BLaER1 treated with 17β-estradiol and CSF1 and Interleukin-3, amounts not matched to agents 10 nM and 100 nM (cell line): ENCODE results near the gene TRMT61A.

Experiments
- H3K27ac ChIP-seq, 11 experiments: shearing (Covaris generic); formaldehyde crosslinking; 2 replicates each; pipeline ENCODE4 v1.8.1; 2022
- H3K27me3 ChIP-seq, 11 experiments: shearing (Covaris generic); formaldehyde crosslinking; 2 replicates each; pipeline ENCODE4 v1.8.1; 2022
- H3K36me3 ChIP-seq, 11 experiments: shearing (Covaris generic); formaldehyde crosslinking; 2 replicates each; pipeline ENCODE4 v1.8.1; 2022
- H3K4me1 ChIP-seq, 10 experiments: shearing (Covaris generic); formaldehyde crosslinking; 2 replicates each; pipeline ENCODE4 v1.8.1; 2022
- H3K4me2 ChIP-seq, 11 experiments: shearing (Covaris generic); formaldehyde crosslinking; 2 replicates each; pipeline ENCODE4 v1.8.1; 2022
- H3K4me3 ChIP-seq, 10 experiments: shearing (Covaris generic); formaldehyde crosslinking; 2 replicates each; pipeline ENCODE4 v1.8.1; 2022
- H3K9ac ChIP-seq, 11 experiments: shearing (Covaris generic); formaldehyde crosslinking; 2 replicates each; pipeline ENCODE4 v1.8.1; 2022
- H3K9me3 ChIP-seq, 11 experiments: shearing (Covaris generic); formaldehyde crosslinking; replicated peaks in 1 of 11; 2 replicates each; pipeline ENCODE4 v1.8.1; 2022
- H4K20me1 ChIP-seq, 11 experiments: shearing (Covaris generic); formaldehyde crosslinking; 2 replicates each; pipeline ENCODE4 v1.8.1; 2022
- Cebpa-rat ChIP-seq, 11 experiments: shearing (Covaris generic); IDR thresholded peaks; 2 replicates each; pipeline ENCODE4 v1.8.1; 2022

The TRMT61A gene

GRCh38 chr14:103495854-103496253 is 33.1 kb upstream of the TRMT61A start:
- TF ChIP-seq Cebpa-rat (IDR thresholded peaks at IDR 0.05), result no peak
- Histone ChIP-seq H3K27me3 (no peaks in the 10 kb centered on the region), H3K36me3 (peaks cover 82 to 100% (median 89%) of the 10 kb centered on the region in 11 experiments), H4K20me1 (peaks cover 0 to 80% (median 27%) of the 10 kb centered on the region in 11 experiments; a peak in 20 of 22 replicates), H3K4me3 (no peak overlapping the region), H3K9ac (no peak overlapping the region), H3K4me1 (peaks cover 7 to 17% (median 13%) of the 10 kb centered on the region in 10 experiments), H3K27ac (no peak overlapping the region), H3K9me3 (no peaks in the 10 kb centered on the region), H3K4me2 (no peak overlapping the region)

DNA sequence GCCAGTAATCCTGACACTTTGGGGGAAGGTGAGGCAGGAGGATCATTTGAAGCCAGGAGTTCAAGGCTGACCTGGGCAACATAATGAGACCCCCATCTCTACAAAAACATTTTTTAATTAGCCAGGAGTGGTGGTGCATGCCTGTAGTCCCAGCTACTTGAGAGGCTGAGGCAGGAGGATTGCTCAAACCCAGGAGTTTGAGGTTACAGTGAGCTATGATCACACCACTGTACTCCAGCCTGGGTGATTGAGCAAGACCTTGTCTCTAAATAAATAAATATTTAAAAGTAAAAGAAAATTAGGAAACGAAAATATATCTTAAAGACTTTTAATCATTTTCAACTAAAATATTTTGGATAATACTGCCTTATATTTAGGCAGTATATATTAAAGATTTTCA is 32.2 kb upstream of the TRMT61A start:
- no peak overlapping the region for H3K4me3 ChIP-seq
- no peak overlapping the region for H3K27ac ChIP-seq
- H3K4me2 ChIP-seq, result no peak overlapping the region
- no peak overlapping the region for H3K9ac ChIP-seq
- H3K27me3 ChIP-seq, result no peaks in the 10 kb centered on the region
- TF ChIP-seq Cebpa-rat (IDR thresholded peaks at IDR 0.05), result no peak
- peaks cover 77 to 100% (median 89%) of the 10 kb centered on the region in 11 experiments for H3K36me3 ChIP-seq
- H3K9me3 ChIP-seq, result no peaks in the 10 kb centered on the region
- peaks cover 17 to 27% (median 22%) of the 10 kb centered on the region in 10 experiments for H3K4me1 ChIP-seq
- peaks cover 0 to 80% (median 28%) of the 10 kb centered on the region in 11 experiments; a peak in 21 of 22 replicates for H4K20me1 ChIP-seq

DNA sequence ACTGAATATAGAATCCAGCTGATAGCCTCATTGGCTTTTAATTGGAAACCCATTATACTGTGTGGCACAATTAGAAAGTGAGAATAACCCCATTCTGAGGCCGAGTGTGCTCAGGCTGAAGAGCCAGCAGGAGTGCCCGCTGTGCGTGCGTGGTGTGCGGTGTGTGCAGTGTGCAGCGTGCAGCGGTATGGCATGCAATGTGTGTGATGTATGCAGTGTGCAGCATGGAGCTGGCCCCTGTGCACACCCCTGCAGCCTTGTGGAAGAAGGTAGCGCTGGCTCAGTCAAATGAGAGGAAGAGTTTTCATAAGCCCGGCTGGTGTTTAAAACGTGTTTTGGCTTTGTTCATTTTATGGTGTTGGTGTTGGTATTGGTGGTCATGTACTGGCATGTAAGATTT is 29.3 kb upstream of the TRMT61A start:
- H3K4me3 ChIP-seq, result no peak overlapping the region
- H3K27ac ChIP-seq, result no peak overlapping the region
- H3K4me1 ChIP-seq, result peaks cover 24 to 48% (median 40%) of the 10 kb centered on the region in 10 experiments
- H3K27me3 ChIP-seq, result no peaks in the 10 kb centered on the region
- no peak for TF ChIP-seq Cebpa-rat (IDR thresholded peaks at IDR 0.05)
- peaks cover 0 to 93% (median 44%) of the 10 kb centered on the region in 11 experiments; a peak in 21 of 22 replicates for H4K20me1 ChIP-seq
- peaks cover 74 to 100% (median 88%) of the 10 kb centered on the region in 11 experiments for H3K36me3 ChIP-seq
- no peak overlapping the region for H3K9ac ChIP-seq
- H3K9me3 ChIP-seq, result no peaks in the 10 kb centered on the region
- peak overlapping the region in 7 of 11 experiments; percentile 5 to 96 (median 81); a peak in 3 of 22 replicates for H3K4me2 ChIP-seq

DNA sequence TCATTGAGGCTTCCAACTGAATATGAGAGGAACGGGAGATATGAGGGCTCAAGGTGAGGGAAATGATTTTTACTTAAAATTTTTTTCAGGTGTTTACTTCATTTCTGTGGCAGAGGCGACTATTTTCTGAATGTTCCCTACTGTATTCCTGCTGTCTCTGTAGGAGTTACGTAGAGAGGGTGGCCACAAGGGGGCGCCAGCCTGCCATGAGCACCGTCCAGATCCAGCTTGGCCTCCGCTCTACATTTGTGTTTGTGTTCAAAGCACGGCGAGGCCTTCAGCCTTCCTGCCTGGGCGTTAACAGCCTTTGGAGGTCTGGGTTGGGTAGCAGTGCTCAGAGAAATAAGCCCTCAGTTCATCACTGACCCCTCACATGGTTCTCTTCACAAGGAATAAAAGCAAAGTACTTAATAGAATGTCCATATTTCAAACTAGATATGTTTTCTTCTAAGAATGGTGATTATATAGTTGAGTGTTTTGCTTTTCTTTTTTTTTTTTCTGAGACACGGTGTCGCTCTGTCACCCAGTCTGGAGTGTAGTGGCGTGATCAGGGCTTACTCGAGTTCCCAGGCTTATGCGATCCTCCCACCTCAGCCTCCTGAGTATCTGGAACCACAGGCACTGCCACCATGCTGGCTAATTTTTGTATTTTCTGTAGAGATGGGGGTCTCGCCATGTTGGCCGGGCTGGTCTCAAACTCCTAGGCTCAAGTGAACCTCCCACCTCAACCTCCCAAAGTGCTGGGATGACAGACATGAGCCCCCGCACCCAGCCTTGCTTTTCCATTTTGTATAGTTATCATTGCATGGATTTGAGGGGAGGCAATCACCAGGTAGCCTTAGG is 28.6 kb upstream of the TRMT61A start:
- H3K4me2 ChIP-seq, result peak overlapping the region; percentile 33 to 96 (median 75)
- H3K36me3 ChIP-seq, result peaks cover 74 to 100% (median 88%) of the 10 kb centered on the region in 11 experiments
- H3K9me3 ChIP-seq, result no peaks in the 10 kb centered on the region
- no peak for TF ChIP-seq Cebpa-rat (IDR thresholded peaks at IDR 0.05)
- H3K9ac ChIP-seq, result peak overlapping the region in 7 of 11 experiments; percentile 3 to 57 (median 51); a peak in 6 of 22 replicates
- H3K27me3 ChIP-seq, result no peaks in the 10 kb centered on the region
- H3K4me1 ChIP-seq, result peaks cover 24 to 50% (median 40%) of the 10 kb centered on the region in 10 experiments
- peak overlapping the region in 5 of 11 experiments; percentile 1 to 53 (median 23); a peak in 5 of 22 replicates for H3K27ac ChIP-seq
- H3K4me3 ChIP-seq, result no peak overlapping the region
- H4K20me1 ChIP-seq, result peaks cover 0 to 93% (median 44%) of the 10 kb centered on the region in 11 experiments; a peak in 21 of 22 replicates

- H3K36me3 ChIP-seq, result peaks cover 70 to 99% (median 88%) of the 10 kb centered on the region in 11 experiments
Measured at GRCh38 chr14:103501041-103501870, 27.7 kb upstream of the TRMT61A start.

DNA sequence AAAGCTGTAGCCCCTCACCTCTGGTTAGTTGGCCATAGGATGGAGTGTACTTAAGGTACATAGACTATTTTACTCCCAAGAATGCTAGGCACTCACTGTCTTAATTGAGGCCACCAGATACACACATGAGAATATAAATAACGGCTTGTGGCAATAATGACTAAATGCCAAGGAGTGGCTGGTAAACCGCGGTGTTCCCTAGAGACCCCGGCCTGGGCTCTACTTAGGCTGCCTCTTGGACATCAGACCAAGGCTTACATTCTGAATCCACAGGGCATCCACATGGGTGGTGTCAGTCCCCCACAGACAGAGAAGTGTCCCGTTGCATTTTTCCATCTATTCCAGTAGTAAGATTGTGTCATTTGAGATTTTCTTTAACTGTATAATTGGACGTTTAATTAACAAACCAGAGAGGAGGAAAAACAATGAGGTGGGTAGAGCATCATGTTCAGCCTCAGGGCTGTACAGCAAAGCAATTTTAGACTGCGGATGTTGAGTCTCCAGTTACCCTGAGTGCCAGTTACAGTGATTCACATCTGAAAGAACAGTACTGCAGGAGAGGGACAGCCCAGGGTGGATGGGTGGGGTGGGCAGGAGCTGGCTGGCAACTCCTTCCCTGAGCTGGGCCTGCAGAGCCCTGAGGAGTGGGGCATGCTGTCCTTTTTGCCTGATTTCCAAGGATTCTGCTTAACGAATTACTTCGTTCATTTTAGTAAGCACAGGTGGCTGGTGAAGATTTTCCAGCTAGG is 26.9 kb upstream of the TRMT61A start:
- Histone ChIP-seq H3K4me2 (peak overlapping the region; percentile 46 to 96 (median 75); a peak in 19 of 22 replicates), H3K4me1 (peaks cover 24 to 62% (median 40%) of the 10 kb centered on the region in 10 experiments), H3K27me3 (no peaks in the 10 kb centered on the region), H3K9ac (peak overlapping the region in 5 of 11 experiments; percentile 22 to 57 (median 54); a peak in 9 of 22 replicates), H3K4me3 (peak overlapping the region in 3 of 10 experiments; percentile 12 to 35 (median 30); a peak in 4 of 20 replicates), H4K20me1 (peaks cover 0 to 79% (median 41%) of the 10 kb centered on the region in 11 experiments; a peak in 21 of 22 replicates), H3K27ac (peak overlapping the region in 4 of 11 experiments; percentile 16 to 53 (median 36); a peak in 6 of 22 replicates), H3K9me3 (no peaks in the 10 kb centered on the region), H3K36me3 (peaks cover 65 to 98% (median 85%) of the 10 kb centered on the region in 11 experiments)
- no peak for TF ChIP-seq Cebpa-rat (IDR thresholded peaks at IDR 0.05)

More at GRCh38 chr14:103501041-103501870, 27.7 kb upstream of the TRMT61A start:
- Histone ChIP-seq H3K9ac (peak overlapping the region in 8 of 11 experiments; percentile 1 to 57 (median 49); a peak in 13 of 22 replicates), H3K4me3 (peak overlapping the region in 3 of 10 experiments; percentile 12 to 35 (median 30); a peak in 2 of 20 replicates), H3K27me3 (no peaks in the 10 kb centered on the region), H3K9me3 (no peaks in the 10 kb centered on the region), H3K4me1 (peaks cover 24 to 57% (median 40%) of the 10 kb centered on the region in 10 experiments), H4K20me1 (peaks cover 0 to 86% (median 43%) of the 10 kb centered on the region in 11 experiments; a peak in 21 of 22 replicates), H3K27ac (peak overlapping the region in 5 of 11 experiments; percentile 1 to 53 (median 31); a peak in 7 of 22 replicates), H3K4me2 (peak overlapping the region; percentile 46 to 96 (median 75))
- TF ChIP-seq Cebpa-rat (IDR thresholded peaks at IDR 0.05), result no peak

GRCh38 chr14:103502877-103503276 is 26.1 kb upstream of the TRMT61A start:
- Histone ChIP-seq H3K36me3 (peaks cover 65 to 98% (median 86%) of the 10 kb centered on the region in 11 experiments), H3K27ac (peak overlapping the region in 1 of 11 experiments; percentile 48; a peak in 1 of 22 replicates)

More at GRCh38 chr14:103502877-103503276, 26.1 kb upstream of the TRMT61A start:
- peak overlapping the region in 2 of 11 experiments; percentile 56 to 57; a peak in 3 of 22 replicates for H3K9ac ChIP-seq
- H3K27me3 ChIP-seq, result no peaks in the 10 kb centered on the region
- TF ChIP-seq Cebpa-rat (IDR thresholded peaks at IDR 0.05), result no peak
- peak overlapping the region in 1 of 10 experiments; percentile 12; a peak in 1 of 20 replicates for H3K4me3 ChIP-seq
- H4K20me1 ChIP-seq, result peaks cover 0 to 72% (median 41%) of the 10 kb centered on the region in 11 experiments; a peak in 21 of 22 replicates
- peaks cover 24 to 63% (median 40%) of the 10 kb centered on the region in 10 experiments for H3K4me1 ChIP-seq
- H3K9me3 ChIP-seq, result no peaks in the 10 kb centered on the region
- peak overlapping the region in 9 of 11 experiments; percentile 66 to 96 (median 81); a peak in 17 of 22 replicates for H3K4me2 ChIP-seq
